Measurements from ENCODE around the gene STRADB. TPM values are rescaled to one million over a fixed set of nuclear protein-coding genes. Genes with fewer than 3 reads are reported as not detected.

STRADB gene
- total RNA-seq, 1 donor from 2014 or later = 9.6 TPM

- Histone ChIP-seq H3K27me3 (no peaks in the 10 kb centered on the region), H3K36me3 (peaks cover 0 to 39% of the 10 kb centered on the region in 2 donors), H3K4me3 (no peak overlapping the region), H3K4me1 (peaks cover 10% of the 10 kb centered on the region), H3K9me3 (no peaks in the 10 kb centered on the region), H3K27ac (no peak overlapping the region)
- TF ChIP-seq POLR2A (IDR thresholded peaks at IDR 0.05) (no peak), POLR2AphosphoS5 (IDR thresholded peaks at IDR 0.05; ENCODE audit: insufficient read depth in 1 of 2, low read depth in 1 of 2) (no peak), CTCF (IDR thresholded peaks at IDR 0.05) (no peak)
- DNase-seq (ENCODE audit: extremely low spot score in 2 of 2) = no peak
- intact Hi-C loops (cut with DNase I) = no loop called here
Measured at GRCh38 chr2:201460532-201460931, 9.0 kb downstream of the STRADB start.

- Histone ChIP-seq H3K9me3 (no peaks in the 10 kb centered on the region), H3K27ac (peak overlapping the region; percentile 74), H3K4me1 (peaks cover 16% of the 10 kb centered on the region), H3K27me3 (no peaks in the 10 kb centered on the region), H3K4me3 (no peak overlapping the region), H3K36me3 (peaks cover 0 to 27% of the 10 kb centered on the region in 2 donors)
- TF ChIP-seq POLR2AphosphoS5 (IDR thresholded peaks at IDR 0.05; ENCODE audit: insufficient read depth in 1 of 2, low read depth in 1 of 2) (no peak), CTCF (IDR thresholded peaks at IDR 0.05) (no peak), POLR2A (IDR thresholded peaks at IDR 0.05) (no peak)
- intact Hi-C loops (cut with DNase I) = no loop called here
- DNase-seq (ENCODE audit: extremely low spot score in 2 of 2) = no peak
Measured at GRCh38 chr2:201464547-201464946, 13.0 kb downstream of the STRADB start.

GRCh38 chr2:201465524-201465971 is 14.0 kb downstream of the STRADB start:
- intact Hi-C loops (cut with DNase I) = no loop called here
- TF ChIP-seq CTCF (IDR thresholded peaks at IDR 0.05) = no peak

GRCh38 chr2:201466050-201466675 is 14.6 kb downstream of the STRADB start:
- Histone ChIP-seq H3K4me3 (no peak overlapping the region), H3K9me3 (no peaks in the 10 kb centered on the region), H3K27me3 (no peaks in the 10 kb centered on the region), H3K27ac (peak overlapping the region; percentile 74), H3K36me3 (peaks cover 0 to 21% of the 10 kb centered on the region in 2 donors), H3K4me1 (peaks cover 16% of the 10 kb centered on the region)
- TF ChIP-seq CTCF (IDR thresholded peaks at IDR 0.05) = no peak
- TF ChIP-seq POLR2AphosphoS5 (IDR thresholded peaks at IDR 0.05; ENCODE audit: insufficient read depth in 1 of 2, low read depth in 1 of 2) = peak in 1 of 2 donors; percentile 90
- no peak for DNase-seq (ENCODE audit: extremely low spot score in 2 of 2)
- intact Hi-C loops (cut with DNase I) = no loop called here

More at GRCh38 chr2:201465524-201465971, 14.0 kb downstream of the STRADB start:
- no peaks in the 10 kb centered on the region for H3K27me3 ChIP-seq
- no peak overlapping the region for H3K4me3 ChIP-seq
- H3K4me1 ChIP-seq = peaks cover 16% of the 10 kb centered on the region
- DNase-seq (ENCODE audit: extremely low spot score in 2 of 2) = no peak
- H3K27ac ChIP-seq = peak overlapping the region; percentile 74
- peaks cover 0 to 21% of the 10 kb centered on the region in 2 donors for H3K36me3 ChIP-seq
- no peaks in the 10 kb centered on the region for H3K9me3 ChIP-seq

- intact Hi-C loops (cut with DNase I) = no loop called here
- no peak for DNase-seq (ENCODE audit: extremely low spot score in 2 of 2)
- peaks cover 0 to 17% of the 10 kb centered on the region in 2 donors for H3K36me3 ChIP-seq
- peaks cover 27% of the 10 kb centered on the region for H3K4me1 ChIP-seq
- TF ChIP-seq CTCF (IDR thresholded peaks at IDR 0.05) (no peak), POLR2A (IDR thresholded peaks at IDR 0.05) (no peak), POLR2AphosphoS5 (IDR thresholded peaks at IDR 0.05; ENCODE audit: insufficient read depth in 1 of 2, low read depth in 1 of 2) (no peak)
- no peaks in the 10 kb centered on the region for H3K27me3 ChIP-seq
- H3K4me3 ChIP-seq = no peak overlapping the region
- H3K27ac ChIP-seq = peak overlapping the region; percentile 74
- no peaks in the 10 kb centered on the region for H3K9me3 ChIP-seq
Measured at GRCh38 chr2:201467666-201468065, 16.1 kb downstream of the STRADB start.
